ENCODE measurements around the gene AQP10. TPM values are rescaled to one million over a fixed set of nuclear protein-coding genes. Genes with fewer than 3 reads are reported as not detected.
"Not testable (repeated sequence)": the region's sequence is repeated elsewhere in the genome, so short reads cannot be mapped to it uniquely, and the experiment has no call there.

AQP10 gene
- total RNA-seq, 2 donors from 2014 or later, result 0.26 TPM; not detected in 1

GRCh38 chr1:154334079-154335024, 13.5 kb downstream of the AQP10 start:
- Histone ChIP-seq H3K27me3 (no peaks in the 10 kb centered on the region), H3K4me3 (no peak overlapping the region), H3K36me3 (replicated peaks in 1 of 2; ENCODE audit: insufficient read depth in 1 of 2, low read depth in 2 of 2) (no peaks in the 10 kb centered on the region), H3K4me1 (peaks cover 17% of the 10 kb centered on the region), H3K27ac (peak overlapping the region in 2 of 4 donors; percentile 31 to 36), H3K9me3 (no peaks in the 10 kb centered on the region)
- ATAC-seq (no peak), DNase-seq (no peak)
- TF ChIP-seq POLR2A (IDR thresholded peaks at IDR 0.05), result no peak
- TF ChIP-seq, protein P1, sequence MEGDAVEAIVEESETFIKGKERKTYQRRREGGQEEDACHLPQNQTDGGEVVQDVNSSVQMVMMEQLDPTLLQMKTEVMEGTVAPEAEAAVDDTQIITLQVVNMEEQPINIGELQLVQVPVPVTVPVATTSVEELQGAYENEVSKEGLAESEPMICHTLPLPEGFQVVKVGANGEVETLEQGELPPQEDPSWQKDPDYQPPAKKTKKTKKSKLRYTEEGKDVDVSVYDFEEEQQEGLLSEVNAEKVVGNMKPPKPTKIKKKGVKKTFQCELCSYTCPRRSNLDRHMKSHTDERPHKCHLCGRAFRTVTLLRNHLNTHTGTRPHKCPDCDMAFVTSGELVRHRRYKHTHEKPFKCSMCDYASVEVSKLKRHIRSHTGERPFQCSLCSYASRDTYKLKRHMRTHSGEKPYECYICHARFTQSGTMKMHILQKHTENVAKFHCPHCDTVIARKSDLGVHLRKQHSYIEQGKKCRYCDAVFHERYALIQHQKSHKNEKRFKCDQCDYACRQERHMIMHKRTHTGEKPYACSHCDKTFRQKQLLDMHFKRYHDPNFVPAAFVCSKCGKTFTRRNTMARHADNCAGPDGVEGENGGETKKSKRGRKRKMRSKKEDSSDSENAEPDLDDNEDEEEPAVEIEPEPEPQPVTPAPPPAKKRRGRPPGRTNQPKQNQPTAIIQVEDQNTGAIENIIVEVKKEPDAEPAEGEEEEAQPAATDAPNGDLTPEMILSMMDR (IDR thresholded peaks at IDR 0.05), result no peak
- intact Hi-C loops (cut with DNase I), result no loop called here
- 50 to 62% methylated on average over 11 to 13 of the region's 13 CpGs for WGBS, 2 donors

DNA sequence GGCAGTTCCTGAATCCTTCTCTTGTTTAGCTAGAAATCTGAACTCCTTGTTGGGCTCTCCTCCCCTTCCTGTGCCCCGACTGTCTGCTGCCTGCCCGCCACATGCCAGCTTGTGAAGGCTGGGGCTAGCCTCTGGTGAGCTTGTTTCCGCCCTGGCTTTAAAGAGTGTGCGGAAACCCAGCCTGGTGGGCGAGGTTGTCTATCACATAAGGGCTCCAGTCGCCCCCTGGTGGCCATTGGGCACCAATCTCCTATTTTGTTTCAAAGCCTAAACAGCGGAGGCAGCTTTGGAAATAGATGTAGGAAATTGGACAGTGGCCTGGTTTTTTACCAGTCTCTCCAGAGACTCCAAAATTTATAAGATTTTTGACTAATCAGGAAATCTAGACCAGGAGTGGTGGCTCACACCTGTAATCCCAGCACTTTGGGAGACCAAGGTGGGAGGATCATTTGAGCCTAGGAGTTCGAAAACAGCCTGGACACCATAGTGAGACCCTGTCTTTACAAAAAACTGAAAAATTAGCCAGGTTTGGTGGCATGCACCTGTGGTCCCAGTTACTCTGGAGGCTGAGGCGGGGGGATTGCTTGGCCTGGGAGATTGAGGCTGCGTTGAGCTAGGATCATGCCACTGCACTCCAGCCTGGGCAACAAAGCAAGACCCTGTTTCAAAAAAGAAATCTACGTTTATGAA, 14.3 kb downstream of the AQP10 start:
- H3K36me3 ChIP-seq (replicated peaks in 1 of 2; ENCODE audit: insufficient read depth in 1 of 2, low read depth in 2 of 2), result no peaks in the 10 kb centered on the region
- 38 to 47% methylated on average over 8 to 11 of the region's 11 CpGs for WGBS, 2 donors

DNA sequence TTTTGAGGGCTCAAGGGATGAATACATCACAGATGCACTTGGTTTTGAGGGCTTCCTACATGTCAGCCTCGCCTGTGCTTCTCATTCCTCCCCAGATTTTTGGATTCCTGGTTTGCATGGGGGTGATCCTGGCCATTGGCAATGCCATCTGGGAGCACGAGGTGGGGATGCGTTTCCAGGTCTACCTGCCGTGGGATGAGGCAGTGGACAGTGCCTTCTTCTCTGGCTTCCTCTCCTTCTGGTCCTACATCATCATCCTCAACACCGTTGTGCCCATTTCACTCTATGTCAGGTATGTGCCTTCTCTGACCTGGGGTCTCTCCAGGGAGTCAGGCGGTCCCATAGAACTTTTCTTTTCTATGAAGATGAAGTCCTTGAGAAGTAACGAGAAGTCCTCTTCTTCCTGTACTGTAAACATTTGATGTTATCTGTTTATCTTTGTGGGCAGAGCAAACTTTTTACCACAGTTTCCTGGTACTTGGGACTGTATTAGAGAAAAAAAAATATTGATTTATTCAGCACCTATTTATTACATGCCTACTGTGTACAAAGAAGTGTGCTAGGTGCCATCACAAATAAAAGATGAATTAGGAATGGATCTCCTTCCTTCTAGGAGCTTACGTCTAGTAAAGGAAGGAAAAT, 16.5 kb downstream of the AQP10 start:
- H3K9me3 ChIP-seq, result no peaks in the 10 kb centered on the region
- H3K27ac ChIP-seq, result no peak overlapping the region
- intact Hi-C loops (cut with DNase I), result no loop called here
- no peak for TF ChIP-seq POLR2A (IDR thresholded peaks at IDR 0.05)
- TF ChIP-seq, protein P1 (IDR thresholded peaks at IDR 0.05), result no peak
- ATAC-seq (no peak), DNase-seq (no peak)
- H3K4me1 ChIP-seq, result peaks cover 16% of the 10 kb centered on the region
- H3K27me3 ChIP-seq, result no peaks in the 10 kb centered on the region
- WGBS, 2 donors, result 85 to 90% methylated on average over 8 of the region's 8 CpGs
- no peak overlapping the region for H3K4me3 ChIP-seq
- no peaks in the 10 kb centered on the region for H3K36me3 ChIP-seq (replicated peaks in 1 of 2; ENCODE audit: insufficient read depth in 1 of 2, low read depth in 2 of 2)

More for the DNA sequence above, 14.3 kb downstream of the AQP10 start:
- H3K27me3 ChIP-seq, result no peaks in the 10 kb centered on the region
- H3K27ac ChIP-seq, result peak overlapping the region in 2 of 4 donors; percentile 31 to 36
- TF ChIP-seq POLR2A (IDR thresholded peaks at IDR 0.05), result peak in 1 of 3 donors; percentile 9
- TF ChIP-seq, protein P1 (IDR thresholded peaks at IDR 0.05), result peak; percentile 74 to 93 (median 82)
- ATAC-seq, result peak; percentile 85
- no peak overlapping the region for H3K4me3 ChIP-seq
- no peaks in the 10 kb centered on the region for H3K9me3 ChIP-seq
- peaks cover 16% of the 10 kb centered on the region for H3K4me1 ChIP-seq
- DNase-seq, result peak; percentile 84 to 92 (median 86)
- intact Hi-C loops (cut with DNase I), result no loop called here

- intact Hi-C loops (cut with DNase I), result no loop called here
- TF ChIP-seq, protein P1 (IDR thresholded peaks at IDR 0.05), result no peak
- no peak for TF ChIP-seq POLR2A (IDR thresholded peaks at IDR 0.05)
- peaks cover 16% of the 10 kb centered on the region for H3K4me1 ChIP-seq
- no peak for ATAC-seq
- no peaks in the 10 kb centered on the region for H3K36me3 ChIP-seq (replicated peaks in 1 of 2; ENCODE audit: insufficient read depth in 1 of 2, low read depth in 2 of 2)
- WGBS, 2 donors, result 96 to 100% methylated on average over 2 of the region's 2 CpGs
- no peak overlapping the region for H3K27ac ChIP-seq
- DNase-seq, result no peak
- no peaks in the 10 kb centered on the region for H3K9me3 ChIP-seq
- H3K4me3 ChIP-seq, result no peak overlapping the region
- H3K27me3 ChIP-seq, result no peaks in the 10 kb centered on the region
Measured at GRCh38 chr1:154338875-154339274, 18.0 kb downstream of the AQP10 start.

- H3K4me3 ChIP-seq; H3K4me1 ChIP-seq; DNase-seq; H3K36me3 ChIP-seq (replicated peaks in 1 of 2; ENCODE audit: insufficient read depth in 1 of 2, low read depth in 2 of 2); H3K9me3 ChIP-seq; H3K27me3 ChIP-seq; intact Hi-C loops (cut with DNase I); ATAC-seq; H3K27ac ChIP-seq: not testable (repeated sequence)
- 83 to 85% methylated on average over 6 to 9 of the region's 9 CpGs for WGBS, 2 donors
Measured at GRCh38 chr1:154341366-154341765, 20.5 kb downstream of the AQP10 start.

Data from body of pancreas (tissue), 4 donors.